Pancreas (tissue), 10 donors: ENCODE data around the gene NR1I3. TPM values are rescaled to one million over a fixed set of nuclear protein-coding genes. Genes with fewer than 3 reads are reported as not detected.
"Not testable (repeated sequence)": the region's sequence is repeated elsewhere in the genome, so short reads cannot be mapped to it uniquely, and the experiment has no call there.

Experiments used
- ATAC-seq, 4 donors: fragments of 200-7000 bp; cut with Tn5 transposase; one replicate each; pipeline versions ENCODE4 v1.8.0 to v1.9.1; 2020; ENCODE audit warnings: mild to moderate bottlenecking in 4 of 4, moderate library complexity in 4 of 4
- DNase-seq, 6 donors: peaks; one replicate each; pipeline ENCODE4 v3.0.0-alpha.2; 2020
- FAIRE-seq: peaks from 2 replicates; lab custom pipeline; 2012; peaks lifted over from hg19 to GRCh38; lab: Jason Lieb, UNC
- H3K27ac ChIP-seq, 4 donors: fragments of 200-600 bp; sonication (generic); 1 replicate in 3 of 4; 2 replicates in 1 of 4; pipeline versions ENCODE4 v1.5.0 to v1.8.0; 2020
- H3K27me3 ChIP-seq, 4 donors: fragments of 200-600 bp; one replicate each; pipeline ENCODE4 v1.8.0; 2021
- H3K36me3 ChIP-seq, 3 donors: fragments of 200-600 bp; sonication (generic) in 1 of 3; one replicate each; pipeline versions ENCODE4 v1.5.0 to v1.8.0; 2020 to 2021
- H3K4me1 ChIP-seq, 3 donors: fragments of 200-600 bp; one replicate each; pipeline ENCODE4 v1.8.0; 2021
- H3K4me3 ChIP-seq, 4 donors: fragments of 200-600 bp; sonication (generic) in 2 of 4; one replicate each; pipeline versions ENCODE4 v1.5.0 to v1.8.0; 2020 to 2021
- H3K9me3 ChIP-seq, 4 donors: fragments of 200-600 bp; one replicate each; pipeline ENCODE4 v1.8.0; 2021
- CTCF ChIP-seq, 4 donors: fragments of 200-600 bp; sonication (generic) in 3 of 4; IDR thresholded peaks; one replicate each; pipeline versions ENCODE4 v1.5.0 to v1.8.0; 2021; ENCODE audit warnings: antibody characterized with exemption in 4 of 4
- WGBS, 2 donors: extraction: QIAGEN DNeasy Blood & Tissue Kit; methylation state at CpG; one replicate each; pipeline ENCODE4 v1.1.7; 2013; 5-methylcytosine and 5-hydroxymethylcytosine counted together
- intact Hi-C, 3 donors: fragments of 100-400 bp; cut with DNase I; formaldehyde crosslinking; loops; one replicate each; pipeline versions ENCODE4 v1.11.1 to v1.14.2; 2022
- polyA plus RNA-seq, 2 donors: library from polyadenylated mRNA; stranded (reverse); fragments of 200-250 nt; gene quantifications; one replicate each; pipeline ENCODE4 v1.2.3, GENCODE V29; 2013
- total RNA-seq, 6 donors: library from RNA; stranded (reverse); fragmentation: NEBNext Ultra II Directional in 4 of 6; extraction: Animal tissue kit (Norgen Biotek cat#: 25700) in 4 of 6; gene quantifications; one replicate each; pipeline versions ENCODE4 v1.2.1 to v1.2.4, GENCODE V29; 2021 to 2023
- donor health status: healthy with polysubstance abuse.
- donor health status: DM: no; HTN: no; CAD: no; lungs with moderate emphysema.
- donor health status: DM: no; HTN: no; CAD: no.
- donor health status: control.
- donor health status: control.
- donor health status: Bipolar disorder and iron deficiency.
- donor health status: DM: yes; HTN: yes; CAD: no.
- donor health status: DM: no; HTN: no; CAD: no.
- donor health status: DM: no; HTN: no; CAD: no.
- donor health status: DM: yes; HTN: yes; CAD: no.

Gene NR1I3
- total and polyA plus RNA-seq, 8 donors = 0.15 TPM; not detected in 7

DNA sequence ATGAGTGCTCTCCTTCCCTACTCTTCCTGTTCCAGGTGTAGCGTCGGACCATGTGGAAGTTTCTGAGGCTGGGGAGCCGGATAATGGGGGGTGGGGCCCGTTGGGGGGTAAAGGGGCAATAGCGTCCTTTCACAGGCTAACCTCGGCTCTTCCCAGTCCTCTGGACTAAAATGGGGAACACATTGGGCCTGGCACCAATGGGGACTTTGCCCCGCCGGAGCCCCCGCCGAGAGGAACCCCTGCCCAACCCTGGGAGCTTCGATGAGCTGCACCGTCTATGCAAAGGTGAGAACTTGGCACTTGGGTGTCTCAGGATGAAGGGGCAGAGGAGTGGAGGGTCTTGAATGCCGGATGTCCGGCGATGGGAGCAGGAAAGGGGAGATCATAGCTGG lies 11.7 kb downstream of the NR1I3 start:
- H3K27ac ChIP-seq = no peak overlapping the region
- no peaks in the 10 kb centered on the region for H3K9me3 ChIP-seq
- TF ChIP-seq CTCF (IDR thresholded peaks at IDR 0.05) = no peak
- no peaks in the 10 kb centered on the region for H3K27me3 ChIP-seq
- ATAC-seq (no peak), DNase-seq (no peak), FAIRE-seq (no peak)
- intact Hi-C loops = loop anchor here in 1 of 3 donors (5.0 to 10.0 kb wide), 2 partner anchors 71 to 148 kb away; no protein-coding TSS in a partner anchor
- H3K4me1 ChIP-seq = peaks cover 0 to 11% (median 0%) of the 10 kb centered on the region in 3 donors
- peak overlapping the region; percentile 30 to 62 (median 42) for H3K4me3 ChIP-seq
- 17 to 24% methylated on average over 14 to 15 of the region's 15 CpGs for WGBS, 2 donors
- no peaks in the 10 kb centered on the region for H3K36me3 ChIP-seq

GRCh38 chr1:161225534-161226319 lies 12.3 kb downstream of the NR1I3 start, which contains the start of gene TOMM40L:
TOMM40L (plus strand) TSS chr1:161226060; CDS start chr1:161226490, 430 bp downstream.
- Histone ChIP-seq H3K4me1 (peaks cover 0 to 11% (median 0%) of the 10 kb centered on the region in 3 donors), H3K27ac (peak within 1 kb of the TSS in 2 of 4 donors; percentile 11 to 26), H3K27me3 (no peaks in the 10 kb centered on the region), H3K4me3 (peak within 1 kb of the TSS; percentile 30 to 62 (median 42)), H3K36me3 (no peaks in the 10 kb centered on the region), H3K9me3 (no peaks in the 10 kb centered on the region)
- peak; percentile 81 to 89 (median 86) for DNase-seq
- FAIRE-seq = peak; percentile 98
- WGBS, 2 donors = 8 to 10% methylated on average over 16 of the region's 16 CpGs
- TF ChIP-seq CTCF (IDR thresholded peaks at IDR 0.05) = no peak
- ATAC-seq = peak; percentile 88 to 92 (median 90)
- intact Hi-C loops = loop anchor here in 1 of 3 donors (5.0 to 10.0 kb wide), 2 partner anchors 72 to 149 kb away; no protein-coding TSS in a partner anchor

GRCh38 chr1:161225178-161225533 lies 12.8 kb downstream of the NR1I3 start:
- TF ChIP-seq CTCF (IDR thresholded peaks at IDR 0.05) = no peak
- Histone ChIP-seq H3K4me3 (no peak overlapping the region), H3K9me3 (no peaks in the 10 kb centered on the region), H3K4me1 (peaks cover 0 to 11% (median 0%) of the 10 kb centered on the region in 3 donors), H3K27ac (peak overlapping the region in 2 of 4 donors; percentile 11 to 26), H3K27me3 (no peaks in the 10 kb centered on the region), H3K36me3 (no peaks in the 10 kb centered on the region)
- WGBS, 2 donors = 66 to 67% methylated on average over 7 of the region's 7 CpGs
- no peak for FAIRE-seq
- DNase-seq = no peak
- ATAC-seq = no peak
- intact Hi-C loops = loop anchor here in 1 of 3 donors (5.0 to 10.0 kb wide), 2 partner anchors 72 to 150 kb away; no protein-coding TSS in a partner anchor

DNA sequence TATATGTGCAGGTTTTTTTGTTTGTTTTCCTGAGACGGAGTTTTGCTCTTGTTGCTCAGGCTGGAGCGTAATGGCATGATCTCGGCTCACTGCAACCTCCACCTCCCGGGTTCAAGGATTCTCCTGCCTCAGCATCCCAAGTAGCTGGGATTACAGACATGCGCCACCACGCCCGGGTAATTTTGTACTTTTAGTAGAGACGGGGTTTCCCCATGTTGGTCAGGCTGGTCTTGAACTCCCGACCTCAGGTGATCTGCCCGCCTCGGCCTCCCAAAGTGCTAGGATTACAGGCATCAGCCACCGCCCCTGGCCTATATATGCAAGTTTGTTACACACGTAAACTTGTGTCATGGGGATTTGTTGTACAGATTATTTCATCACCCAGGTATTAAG lies 13.3 kb downstream of the NR1I3 start:
- 76 to 80% methylated on average over 12 to 13 of the region's 13 CpGs for WGBS, 2 donors
- H3K4me1 ChIP-seq = peaks cover 0 to 11% (median 0%) of the 10 kb centered on the region in 3 donors
- H3K27me3 ChIP-seq, H3K36me3 ChIP-seq, DNase-seq, H3K9me3 ChIP-seq, H3K4me3 ChIP-seq, ATAC-seq, H3K27ac ChIP-seq, FAIRE-seq: not testable (repeated sequence)
- intact Hi-C loops = loop anchor here in 1 of 3 donors (5.0 to 10.0 kb wide), 2 partner anchors 73 to 150 kb away; no protein-coding TSS in a partner anchor

DNA sequence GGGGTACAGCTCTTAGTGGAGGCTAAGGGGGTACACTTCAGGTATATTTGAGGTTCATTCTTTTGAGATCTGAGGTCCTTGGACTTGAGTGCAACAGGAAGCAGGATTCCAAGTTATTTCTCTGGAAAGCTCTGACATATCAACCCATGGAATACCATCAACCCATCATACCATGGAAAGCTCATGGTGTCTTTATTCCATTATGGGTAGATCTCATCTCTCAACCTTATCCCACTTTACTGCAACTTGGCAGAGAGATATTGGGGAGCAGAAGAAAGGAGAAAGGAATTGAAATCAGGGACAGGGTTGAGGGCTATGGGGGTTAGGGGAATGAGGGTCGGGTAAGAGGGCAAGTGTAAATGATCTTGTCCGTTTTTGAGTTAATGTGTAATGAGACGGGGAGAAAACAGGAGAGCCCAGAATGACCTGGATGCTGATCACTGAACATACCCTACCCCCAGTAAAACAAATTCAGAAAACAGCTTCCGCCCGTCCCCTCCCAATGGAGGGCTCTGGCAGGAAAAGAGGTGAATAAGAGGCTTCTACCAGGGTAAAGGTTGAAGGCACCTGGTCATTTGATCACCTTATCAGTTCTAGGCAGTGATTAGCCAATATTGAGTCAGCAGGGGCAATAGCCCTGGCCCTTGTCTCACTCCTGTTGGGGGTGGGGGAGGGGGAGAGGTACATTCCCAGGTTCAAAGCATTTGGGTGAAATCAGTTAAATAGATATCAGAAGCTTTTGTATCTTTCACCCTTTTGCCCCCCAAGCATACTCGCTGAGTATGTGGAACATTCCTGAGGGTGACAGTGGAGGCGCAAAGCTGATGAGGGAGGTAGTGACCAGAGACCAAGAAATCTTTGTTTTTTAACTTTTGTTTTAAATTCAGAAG lies 14.0 kb downstream of the NR1I3 start:
- Histone ChIP-seq H3K4me1 (peaks cover 0 to 11% (median 0%) of the 10 kb centered on the region in 3 donors), H3K27ac (no peak overlapping the region), H3K27me3 (no peaks in the 10 kb centered on the region), H3K36me3 (no peaks in the 10 kb centered on the region), H3K9me3 (no peaks in the 10 kb centered on the region), H3K4me3 (no peak overlapping the region)
- intact Hi-C loops = loop anchor here in 1 of 3 donors (10.0 kb wide), 1 partner anchor 151 kb away; no protein-coding TSS in a partner anchor
- 65 to 71% methylated on average over 7 of the region's 7 CpGs for WGBS, 2 donors
- no peak for ATAC-seq
- no peak for TF ChIP-seq CTCF (IDR thresholded peaks at IDR 0.05)
- no peak for FAIRE-seq
- DNase-seq = no peak
